GM21619 (cell line): ENCODE results near the gene HLA-DRA.

Source experiments
- ATAC-seq: cut with Tn5 transposase; IDR thresholded peaks from one replicate; pipeline ENCODE4 v1.9.1; 2021; ENCODE audit not compliant: unreplicated experiment

HLA-DRA gene

DNA sequence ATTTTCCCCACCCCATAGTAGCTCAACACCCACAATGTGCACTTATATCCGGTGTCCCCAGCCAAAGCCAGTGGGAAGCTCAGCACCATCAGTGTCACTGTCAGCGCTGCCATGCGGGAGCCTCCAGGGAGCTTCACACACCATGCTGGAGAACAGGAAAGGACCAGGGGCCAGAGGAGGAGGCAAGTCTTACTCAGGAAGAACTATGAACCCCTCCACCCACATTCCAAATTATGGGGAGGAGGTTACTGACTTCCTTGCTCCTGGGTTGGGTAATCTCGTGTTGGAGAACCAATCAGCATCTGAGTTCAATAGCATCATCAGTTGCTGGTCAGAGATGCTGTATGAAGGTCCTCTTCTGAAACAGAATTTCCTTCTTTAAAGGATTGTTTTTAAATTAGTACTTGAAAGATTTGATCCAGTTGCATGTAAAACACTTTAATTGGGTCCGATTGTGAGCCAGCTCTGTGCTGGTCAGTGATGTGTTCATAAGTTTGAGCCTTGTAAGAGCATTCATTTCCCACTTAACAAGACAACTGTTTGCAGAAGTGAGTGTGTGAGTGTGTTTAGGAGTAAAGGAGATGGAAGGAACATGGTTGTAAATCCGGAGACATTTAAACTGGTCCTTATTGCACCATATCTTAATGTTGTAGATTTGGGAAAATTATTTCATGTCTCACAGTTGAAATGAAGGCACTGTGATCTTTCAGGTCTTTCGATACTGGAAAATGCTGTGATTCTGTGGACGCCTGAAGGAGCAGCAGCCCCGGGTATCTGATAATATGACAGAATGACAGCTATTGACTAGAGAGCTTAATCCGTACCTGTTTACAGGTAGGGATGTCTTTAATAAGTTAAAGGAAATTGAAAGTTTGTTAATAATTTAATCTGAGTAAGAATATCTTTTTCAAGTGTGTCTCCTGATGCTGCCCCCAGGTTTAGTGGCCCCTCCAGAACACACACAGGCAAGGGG, 34.0 kb downstream of the HLA-DRA start:
- peak; percentile 96 for ATAC-seq

DNA sequence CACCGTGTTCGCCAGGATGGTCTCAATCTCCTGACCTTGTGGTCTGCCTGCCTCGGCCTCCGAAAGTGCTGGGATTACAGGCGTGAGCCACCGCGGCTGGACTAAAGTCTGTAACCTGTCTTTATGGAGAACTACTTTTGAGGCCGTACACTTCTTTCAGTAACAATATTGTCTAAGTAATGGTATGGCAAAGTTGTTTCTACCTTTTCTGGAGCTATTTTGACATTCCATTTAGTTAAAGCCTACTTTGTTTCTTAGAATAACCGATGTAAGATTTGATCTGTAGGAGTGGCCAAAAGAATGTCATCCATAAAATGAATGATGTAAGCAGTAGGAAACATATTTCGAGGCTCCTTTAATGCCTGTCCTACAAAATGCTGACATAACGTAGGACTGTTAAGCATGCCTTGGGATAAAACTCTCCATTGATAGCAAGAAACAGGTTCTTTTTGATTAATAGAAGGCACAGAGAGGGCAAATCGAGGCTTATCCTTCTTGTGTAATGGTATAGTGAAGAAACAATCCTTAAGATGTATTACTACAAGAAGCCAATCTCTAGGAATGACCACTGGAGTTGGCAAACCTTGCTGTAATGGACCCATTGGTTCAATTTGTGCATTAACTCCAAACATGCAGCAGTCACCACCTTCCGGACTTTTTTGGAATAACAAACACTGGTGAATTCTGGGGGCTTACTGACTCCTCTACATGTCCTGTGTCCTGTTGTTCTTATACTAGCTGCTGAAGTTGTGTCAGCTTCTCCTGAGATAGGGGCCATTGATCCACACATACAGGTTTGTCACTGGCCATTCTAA, 35.9 kb downstream of the HLA-DRA start:
- no peak for ATAC-seq

DNA sequence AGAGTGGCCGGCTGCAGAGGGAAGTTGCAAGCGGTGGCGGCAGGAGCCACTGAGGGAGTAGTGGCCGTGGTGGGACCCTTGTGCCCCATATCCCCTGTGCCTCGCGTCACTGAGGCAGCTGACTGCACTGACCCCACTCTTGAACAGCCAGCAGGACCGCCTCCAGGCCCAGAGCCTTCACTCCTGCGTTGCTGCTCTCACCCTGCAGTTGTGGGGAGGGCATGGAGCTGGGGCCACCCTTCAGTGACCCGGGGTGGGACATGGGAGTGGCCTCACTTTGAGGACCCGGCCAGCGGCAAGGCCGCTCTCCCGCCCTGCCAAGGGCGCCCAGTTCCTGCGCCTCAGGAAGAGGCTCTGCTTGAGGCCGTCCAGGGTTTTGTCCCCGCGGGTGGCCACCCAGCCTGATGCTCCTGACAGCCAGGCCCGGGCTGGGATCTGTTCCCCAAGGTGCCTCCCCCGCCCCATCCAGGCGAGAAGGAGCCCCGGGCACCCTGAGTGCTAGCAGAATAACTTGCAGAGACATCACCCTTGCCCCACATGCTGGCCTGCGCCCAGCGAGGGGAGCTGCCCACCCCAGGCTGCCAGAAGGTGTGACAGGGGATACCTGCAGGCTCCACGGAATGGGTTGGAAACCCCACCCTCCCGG, 44.4 kb downstream of the HLA-DRA start:
- ATAC-seq = no peak

DNA sequence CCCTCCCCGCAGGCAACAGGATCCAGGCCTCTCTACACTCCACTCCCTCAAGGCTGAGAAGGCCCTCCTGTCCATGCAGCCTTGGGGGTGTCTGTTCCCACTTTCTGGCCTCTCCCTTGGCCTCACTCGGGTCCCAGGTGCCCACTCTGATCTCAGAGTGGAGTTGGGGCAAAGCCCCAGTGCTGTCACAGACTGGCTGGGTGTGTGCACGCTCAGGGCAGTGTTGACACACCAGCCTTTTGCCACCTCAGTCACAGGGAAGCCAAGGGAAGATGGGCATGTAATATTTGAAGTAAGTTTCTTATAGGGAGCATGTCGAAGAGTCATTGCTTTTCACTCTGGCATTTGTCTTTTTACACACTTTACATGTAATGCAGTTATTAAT, 44.9 kb downstream of the HLA-DRA start:
- no peak for ATAC-seq

DNA sequence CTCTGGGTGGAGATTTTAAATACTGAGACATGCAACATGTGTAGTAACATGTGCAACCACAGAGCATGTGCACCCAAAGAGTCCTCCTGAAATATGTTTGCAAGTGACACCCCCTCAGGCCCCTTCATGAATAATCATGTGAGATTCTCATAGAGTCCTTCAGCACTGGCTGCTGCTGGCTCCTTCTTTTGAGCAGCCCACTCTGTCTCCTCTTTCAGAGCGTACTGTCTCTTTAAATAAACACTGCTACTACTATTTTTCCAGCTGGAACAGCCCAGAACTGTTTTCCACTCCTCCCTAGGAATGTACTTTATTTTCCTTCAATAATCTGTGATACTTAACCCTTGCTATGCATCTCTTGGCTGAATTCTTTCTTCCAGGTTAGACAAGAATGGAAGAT, 48.4 kb downstream of the HLA-DRA start:
- ATAC-seq = no peak

DNA sequence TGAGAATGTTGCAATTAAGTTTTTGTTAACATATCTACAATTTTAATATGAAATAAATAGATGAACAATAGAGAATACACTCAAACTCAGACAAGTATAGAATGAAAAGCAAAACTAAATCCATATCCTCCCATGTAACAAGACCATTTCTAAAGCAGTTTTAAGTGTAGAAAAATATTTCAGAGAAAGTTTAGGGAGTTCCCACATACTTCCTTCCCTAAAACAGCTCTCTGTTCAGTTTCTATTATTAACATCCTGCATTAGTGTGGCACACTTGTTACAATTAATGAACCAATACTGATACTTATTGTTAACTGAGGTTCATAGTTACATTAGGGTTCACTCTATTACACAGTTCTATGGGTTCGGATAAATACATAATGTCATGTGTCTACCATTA, 52.0 kb downstream of the HLA-DRA start:
- no peak for ATAC-seq

DNA sequence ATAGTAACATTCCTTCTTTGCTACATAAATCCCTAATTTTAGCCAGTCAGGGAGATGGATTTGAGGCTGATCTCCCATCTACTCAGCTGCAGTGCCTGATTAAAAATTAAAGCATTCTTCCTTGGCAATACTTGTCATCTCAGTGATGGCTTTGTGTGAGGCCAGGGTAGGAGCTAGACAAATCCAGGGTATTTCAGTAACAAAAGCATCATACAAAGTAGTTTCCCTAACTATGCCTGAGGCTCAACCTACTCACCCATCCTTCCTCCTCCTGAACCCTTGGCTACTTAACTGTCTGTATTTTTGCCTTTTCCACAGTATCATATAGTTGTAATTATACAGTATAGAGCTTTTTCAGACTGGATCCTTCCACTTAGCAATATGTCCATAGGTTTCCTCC, 52.7 kb downstream of the HLA-DRA start:
- ATAC-seq = no peak
